Measurements from ENCODE around the gene EEF1AKMT2.
"Not testable (repeated sequence)": the region's sequence is repeated elsewhere in the genome, so short reads cannot be mapped to it uniquely, and the experiment has no call there.

Gene EEF1AKMT2

GRCh38 chr10:124791547-124792348 is at the start of gene EEF1AKMT2:
Gene EEF1AKMT2 (minus strand): TSS chr10:124791887. CDS start chr10:124791833, 54 bp downstream.
- DNase-seq, result peak; percentile 69

- DNase-seq, result no peak
These were observed 46.0 kb upstream of the EEF1AKMT2 start for GRCh38 chr10:124837687-124838086.

GRCh38 chr10:124831116-124831515 is 39.4 kb upstream of the EEF1AKMT2 start:
- DNase-seq, result no peak

GRCh38 chr10:124830445-124830844 is 38.8 kb upstream of the EEF1AKMT2 start:
- DNase-seq, result no peak

GRCh38 chr10:124829447-124830115 is 37.9 kb upstream of the EEF1AKMT2 start:
- no peak for DNase-seq

- no peak for DNase-seq
These were observed 35.8 kb upstream of the EEF1AKMT2 start for GRCh38 chr10:124827474-124827873.

GRCh38 chr10:124826262-124826661 is 34.6 kb upstream of the EEF1AKMT2 start:
- no peak for DNase-seq

- no peak for DNase-seq
These were observed 34.0 kb upstream of the EEF1AKMT2 start for GRCh38 chr10:124825702-124826101.

GRCh38 chr10:124824932-124825331 is 33.2 kb upstream of the EEF1AKMT2 start:
- DNase-seq, result not testable (repeated sequence)

- no peak for DNase-seq
These were observed 32.8 kb upstream of the EEF1AKMT2 start for GRCh38 chr10:124824507-124824906.

- DNase-seq, result no peak
These were observed 29.8 kb upstream of the EEF1AKMT2 start for GRCh38 chr10:124821520-124821919.

- DNase-seq, result no peak
These were observed 28.4 kb upstream of the EEF1AKMT2 start for GRCh38 chr10:124820121-124820520.

GRCh38 chr10:124802313-124802675 is 10.6 kb upstream of the EEF1AKMT2 start:
- DNase-seq, result no peak

GRCh38 chr10:124799211-124799610 is 7.5 kb upstream of the EEF1AKMT2 start:
- no peak for DNase-seq

GRCh38 chr10:124798781-124799180 is 7.1 kb upstream of the EEF1AKMT2 start:
- DNase-seq, result no peak

GRCh38 chr10:124798364-124798763 is 6.7 kb upstream of the EEF1AKMT2 start:
- no peak for DNase-seq

- DNase-seq, result no peak
These were observed 1.3 kb upstream of the EEF1AKMT2 start for GRCh38 chr10:124792998-124793352.

GRCh38 chr10:124782900-124783299 is 8.8 kb downstream of the EEF1AKMT2 start:
- DNase-seq, result not testable (repeated sequence)

GRCh38 chr10:124768791-124769190 is 22.9 kb downstream of the EEF1AKMT2 start:
- DNase-seq, result no peak

GRCh38 chr10:124765256-124765655 is 26.4 kb downstream of the EEF1AKMT2 start:
- no peak for DNase-seq

- no peak for DNase-seq
These were observed 28.4 kb downstream of the EEF1AKMT2 start for GRCh38 chr10:124763267-124763666.

- DNase-seq, result no peak
These were observed 29.4 kb downstream of the EEF1AKMT2 start for GRCh38 chr10:124762281-124762680.

- no peak for DNase-seq
These were observed 35.4 kb downstream of the EEF1AKMT2 start for GRCh38 chr10:124756156-124756903.

GRCh38 chr10:124755581-124755980 is 36.1 kb downstream of the EEF1AKMT2 start:
- DNase-seq, result no peak
